ENCODE measurements around the gene DDR1. TPM values are rescaled to one million over a fixed set of nuclear protein-coding genes. Genes with fewer than 3 reads are reported as not detected.

Gene DDR1
- polyA plus RNA-seq, 1 donor from 2014 or later: 196 TPM

GRCh38 chr6:30891450-30891723 lies 7.1 kb downstream of the DDR1 start:
- H4K20me1 ChIP-seq (ENCODE audit: insufficient read depth): peaks cover 5% of the 10 kb centered on the region
- H3K9ac ChIP-seq (ENCODE audit: low read length): no peak overlapping the region
- no peaks in the 10 kb centered on the region for H3F3A ChIP-seq (ENCODE audit: insufficient read depth, low read length, poor library complexity, severe bottlenecking)
- TF ChIP-seq MXI1 (conservative IDR thresholded peaks at IDR 0.05; ENCODE audit: poor library complexity, severe bottlenecking) (no peak), POLR2AphosphoS5 (IDR thresholded peaks at IDR 0.05) (no peak), REST (IDR thresholded peaks at IDR 0.05; ENCODE audit: borderline replicate concordance) (no peak), SMC3 (conservative IDR thresholded peaks at IDR 0.05; ENCODE audit: poor library complexity) (no peak), RAD21 (conservative IDR thresholded peaks at IDR 0.05) (no peak), EP300 (conservative IDR thresholded peaks at IDR 0.05; ENCODE audit: poor library complexity, severe bottlenecking) (no peak), TAF1 (IDR thresholded peaks at IDR 0.05; ENCODE audit: low read depth) (no peak), EZH2 (IDR thresholded peaks at IDR 0.05; ENCODE audit: borderline replicate concordance, insufficient read depth, low read length, poor library complexity, severe bottlenecking) (no peak), CTCF (IDR thresholded peaks at IDR 0.05; ENCODE audit: poor library complexity, severe bottlenecking) (no peak)
- no peak overlapping the region for H3K4me2 ChIP-seq (ENCODE audit: low read length)
- no peak overlapping the region for H3K27ac ChIP-seq (ENCODE audit: low read length)
- H3K27me3 ChIP-seq (ENCODE audit: insufficient read depth, low read depth, low read length): no peaks in the 10 kb centered on the region
- H3K9me3 ChIP-seq (ENCODE audit: low read length): no peaks in the 10 kb centered on the region
- no peaks in the 10 kb centered on the region for H3K9me2 ChIP-seq (ENCODE audit: insufficient read depth, low read length)
- peaks cover 10% of the 10 kb centered on the region for H3K36me3 ChIP-seq (ENCODE audit: insufficient read depth, low read length)
- H3K4me3 ChIP-seq (ENCODE audit: low read length): no peak overlapping the region
- no peak overlapping the region for H2AFZ ChIP-seq (ENCODE audit: low read depth, low read length)
- peaks cover 51% of the 10 kb centered on the region for H3K79me2 ChIP-seq (replicated peaks; ENCODE audit: insufficient read depth, low read length)

GRCh38 chr6:30891816-30892538 lies 7.7 kb downstream of the DDR1 start:
- no peak overlapping the region for H3K27ac ChIP-seq (ENCODE audit: low read length)
- peaks cover 5% of the 10 kb centered on the region for H4K20me1 ChIP-seq (ENCODE audit: insufficient read depth)

More at GRCh38 chr6:30891816-30892538, 7.7 kb downstream of the DDR1 start:
- Histone ChIP-seq H3K36me3 (ENCODE audit: insufficient read depth, low read length) (peaks cover 10% of the 10 kb centered on the region), H3K9me3 (ENCODE audit: low read length) (no peaks in the 10 kb centered on the region), H3K4me3 (ENCODE audit: low read length) (no peak overlapping the region), H3K9me2 (ENCODE audit: insufficient read depth, low read length) (no peaks in the 10 kb centered on the region), H3K9ac (ENCODE audit: low read length) (no peak overlapping the region), H3F3A (ENCODE audit: insufficient read depth, low read length, poor library complexity, severe bottlenecking) (no peaks in the 10 kb centered on the region), H2AFZ (ENCODE audit: low read depth, low read length) (no peak overlapping the region), H3K4me2 (ENCODE audit: low read length) (no peak overlapping the region), H3K27me3 (ENCODE audit: insufficient read depth, low read depth, low read length) (no peaks in the 10 kb centered on the region), H3K79me2 (replicated peaks; ENCODE audit: insufficient read depth, low read length) (peaks cover 45% of the 10 kb centered on the region)
- TF ChIP-seq MXI1 (conservative IDR thresholded peaks at IDR 0.05; ENCODE audit: poor library complexity, severe bottlenecking) (no peak), SMC3 (conservative IDR thresholded peaks at IDR 0.05; ENCODE audit: poor library complexity) (no peak), REST (IDR thresholded peaks at IDR 0.05; ENCODE audit: borderline replicate concordance) (no peak), TAF1 (IDR thresholded peaks at IDR 0.05; ENCODE audit: low read depth) (no peak)
